Ectodermal cell (in vitro differentiated cells): Measurements from ENCODE around the gene CNTNAP4.

Source experiments
- H3K27ac ChIP-seq: 2 replicates; pipeline ENCODE4 v1.7.0; 2013; ENCODE audit warnings: mild to moderate bottlenecking, low read depth, low read length; ENCODE audit not compliant: insufficient read depth, poor library complexity, severe bottlenecking
- H3K27me3 ChIP-seq: 2 replicates; pipeline ENCODE4 v1.7.0; 2013; ENCODE audit warnings: mild to moderate bottlenecking, low read length; ENCODE audit not compliant: insufficient read depth, control insufficient read depth, poor library complexity, severe bottlenecking
- H3K36me3 ChIP-seq: one replicate; pipeline ENCODE4 v1.7.0; 2013; ENCODE audit warnings: low read length; ENCODE audit not compliant: control insufficient read depth, insufficient read depth
- H3K4me1 ChIP-seq: one replicate; pipeline ENCODE4 v1.7.0; 2013; ENCODE audit warnings: low read length; ENCODE audit not compliant: control insufficient read depth, insufficient read depth
- H3K4me3 ChIP-seq: 2 replicates; pipeline ENCODE4 v1.7.0; 2013; ENCODE audit warnings: low read depth, low read length, control low read depth; ENCODE audit not compliant: insufficient read depth
- H3K9me3 ChIP-seq: 2 replicates; pipeline ENCODE4 v1.7.0; 2013; ENCODE audit warnings: mild to moderate bottlenecking, low read length, moderate library complexity; ENCODE audit not compliant: control insufficient read depth
- WGBS, 2 experiments: methylation state at CpG; one replicate each; pipeline ENCODE4 v1.1.7; 2013; ENCODE audit warnings: missing lambda C conversion rate in 2 of 2; 5-methylcytosine and 5-hydroxymethylcytosine counted together

The CNTNAP4 gene

GRCh38 chr16:76268824-76269223 is 8.4 kb upstream of the CNTNAP4 start:
- no peaks in the 10 kb centered on the region for H3K4me1 ChIP-seq
- H3K9me3 ChIP-seq, result no peaks in the 10 kb centered on the region
- H3K36me3 ChIP-seq, result no peaks in the 10 kb centered on the region
- H3K27me3 ChIP-seq, result no peaks in the 10 kb centered on the region
- 96 to 100% methylated on average over 1 of the region's 1 CpG for WGBS, 2 experiments
- no peak overlapping the region for H3K27ac ChIP-seq
- no peak overlapping the region for H3K4me3 ChIP-seq

DNA sequence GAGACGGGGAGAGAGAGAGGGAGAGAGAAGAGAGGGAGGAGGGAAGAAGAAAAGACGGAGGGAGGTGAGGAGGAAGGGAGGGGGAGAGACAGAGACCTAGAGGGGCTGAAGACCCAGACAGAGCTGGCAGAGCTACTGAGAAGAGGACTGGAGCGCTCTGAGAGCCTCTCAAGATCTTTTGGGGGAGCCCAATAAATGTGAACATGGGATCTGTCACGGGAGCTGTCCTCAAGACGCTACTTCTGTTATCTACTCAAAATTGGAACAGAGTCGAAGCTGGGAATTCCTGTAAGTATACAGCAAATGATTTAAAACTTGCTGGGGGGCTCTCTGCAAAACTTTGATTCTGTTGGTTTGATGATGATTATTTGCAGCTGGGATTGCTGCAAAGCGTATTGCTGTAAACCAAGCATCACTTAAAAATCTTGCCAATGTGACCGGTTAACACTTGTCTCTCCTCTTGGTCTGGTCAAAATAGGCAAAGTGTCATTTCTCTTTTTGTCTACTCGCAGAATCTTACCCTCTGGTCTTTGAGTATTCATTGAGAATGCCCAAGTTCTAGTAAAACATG is 344 bp downstream of the CNTNAP4 start:
- no peaks in the 10 kb centered on the region for H3K4me1 ChIP-seq
- H3K4me3 ChIP-seq, result no peak overlapping the region
- WGBS, 2 experiments, result 65 to 68% methylated on average over 9 of the region's 9 CpGs
- H3K27me3 ChIP-seq, result peaks cover 4% of the 10 kb centered on the region
- no peaks in the 10 kb centered on the region for H3K9me3 ChIP-seq
- H3K27ac ChIP-seq, result no peak overlapping the region
- no peaks in the 10 kb centered on the region for H3K36me3 ChIP-seq

- Histone ChIP-seq H3K27me3 (peaks cover 4% of the 10 kb centered on the region), H3K9me3 (no peaks in the 10 kb centered on the region), H3K4me3 (no peak overlapping the region), H3K4me1 (no peaks in the 10 kb centered on the region), H3K36me3 (no peaks in the 10 kb centered on the region), H3K27ac (no peak overlapping the region)
- WGBS, 2 experiments, result 86 to 87% methylated on average over 5 of the region's 5 CpGs
Measured at GRCh38 chr16:76278086-76278485, 885 bp downstream of the CNTNAP4 start.

- H3K4me3 ChIP-seq, result no peak overlapping the region
- no peak overlapping the region for H3K27ac ChIP-seq
- H3K27me3 ChIP-seq, result peaks cover 4% of the 10 kb centered on the region
- H3K36me3 ChIP-seq, result no peaks in the 10 kb centered on the region
- H3K9me3 ChIP-seq, result no peaks in the 10 kb centered on the region
- no peaks in the 10 kb centered on the region for H3K4me1 ChIP-seq
Measured at GRCh38 chr16:76278980-76279379, 1.8 kb downstream of the CNTNAP4 start.

GRCh38 chr16:76280421-76281215 is 3.4 kb downstream of the CNTNAP4 start:
- Histone ChIP-seq H3K27ac (no peak overlapping the region), H3K36me3 (no peaks in the 10 kb centered on the region), H3K4me3 (no peak overlapping the region), H3K27me3 (peaks cover 4% of the 10 kb centered on the region), H3K9me3 (no peaks in the 10 kb centered on the region), H3K4me1 (no peaks in the 10 kb centered on the region)
- WGBS, 2 experiments, result 96% methylated on average over 5 to 6 of the region's 6 CpGs

- WGBS, 2 experiments, result 85 to 89% methylated on average over 3 of the region's 3 CpGs
- H3K9me3 ChIP-seq, result no peaks in the 10 kb centered on the region
- H3K27ac ChIP-seq, result no peak overlapping the region
- no peaks in the 10 kb centered on the region for H3K4me1 ChIP-seq
- no peaks in the 10 kb centered on the region for H3K36me3 ChIP-seq
- no peak overlapping the region for H3K4me3 ChIP-seq
- no peaks in the 10 kb centered on the region for H3K27me3 ChIP-seq
Measured at GRCh38 chr16:76287466-76287865, 10.3 kb downstream of the CNTNAP4 start.

GRCh38 chr16:76292218-76292617 is 15.0 kb downstream of the CNTNAP4 start:
- Histone ChIP-seq H3K4me3 (no peak overlapping the region), H3K27ac (no peak overlapping the region), H3K27me3 (no peaks in the 10 kb centered on the region), H3K4me1 (no peaks in the 10 kb centered on the region), H3K9me3 (no peaks in the 10 kb centered on the region), H3K36me3 (no peaks in the 10 kb centered on the region)
- WGBS, 2 experiments, result 91 to 92% methylated on average over 5 of the region's 5 CpGs

- WGBS, 2 experiments, result 98% methylated on average over 3 of the region's 3 CpGs
- no peak overlapping the region for H3K27ac ChIP-seq
- H3K36me3 ChIP-seq, result no peaks in the 10 kb centered on the region
- H3K27me3 ChIP-seq, result no peaks in the 10 kb centered on the region
- H3K4me3 ChIP-seq, result no peak overlapping the region
- no peaks in the 10 kb centered on the region for H3K4me1 ChIP-seq
- no peaks in the 10 kb centered on the region for H3K9me3 ChIP-seq
Measured at GRCh38 chr16:76293980-76294379, 16.8 kb downstream of the CNTNAP4 start.

DNA sequence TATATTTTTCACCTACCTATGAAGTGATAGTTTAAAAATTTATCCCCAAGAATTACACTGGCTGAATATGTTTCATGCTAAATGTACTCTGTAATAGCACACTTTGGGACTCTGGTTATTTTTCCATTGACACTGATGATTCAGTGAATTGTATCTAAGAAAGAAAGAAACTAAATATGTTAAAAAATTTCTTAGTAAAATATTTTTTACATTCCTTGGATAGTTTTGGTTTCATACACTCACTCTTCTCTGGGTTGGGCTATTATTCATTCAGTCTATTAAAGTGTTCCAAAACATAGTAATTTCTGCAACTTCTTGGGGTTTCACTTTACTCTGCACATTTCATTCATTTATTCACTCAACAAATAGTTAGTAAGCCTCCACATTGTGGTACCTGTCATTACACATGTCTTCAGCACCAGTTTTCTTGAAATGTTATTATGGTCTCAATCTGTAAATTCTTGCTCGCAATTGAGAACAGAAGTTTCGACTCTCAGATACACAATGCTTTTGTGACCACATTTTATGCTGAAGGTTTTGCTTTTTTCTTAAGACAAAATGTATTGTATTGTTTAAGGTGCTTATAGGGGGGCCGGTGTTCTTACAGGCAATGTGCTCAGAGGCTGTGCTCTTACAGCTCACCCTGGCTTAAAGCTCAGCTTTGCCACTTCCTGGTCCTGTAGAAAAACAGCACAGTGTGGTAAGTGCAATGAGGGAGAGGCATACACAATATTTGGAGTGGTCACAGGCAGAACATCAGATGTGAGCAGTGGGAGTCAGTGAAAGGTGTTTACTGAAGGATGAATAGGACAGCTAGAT is 17.4 kb downstream of the CNTNAP4 start:
- no peak overlapping the region for H3K27ac ChIP-seq
- H3K4me1 ChIP-seq, result no peaks in the 10 kb centered on the region
- H3K9me3 ChIP-seq, result no peaks in the 10 kb centered on the region
- 99 to 100% methylated on average over 3 of the region's 3 CpGs for WGBS, 2 experiments
- H3K4me3 ChIP-seq, result no peak overlapping the region
- no peaks in the 10 kb centered on the region for H3K36me3 ChIP-seq
- H3K27me3 ChIP-seq, result no peaks in the 10 kb centered on the region

GRCh38 chr16:76297941-76298340 is 20.7 kb downstream of the CNTNAP4 start:
- WGBS, 2 experiments, result 94 to 96% methylated on average over 3 of the region's 3 CpGs
- H3K27me3 ChIP-seq, result no peaks in the 10 kb centered on the region
- H3K4me3 ChIP-seq, result no peak overlapping the region
- no peaks in the 10 kb centered on the region for H3K4me1 ChIP-seq
- H3K9me3 ChIP-seq, result no peaks in the 10 kb centered on the region
- H3K36me3 ChIP-seq, result no peaks in the 10 kb centered on the region
- H3K27ac ChIP-seq, result no peak overlapping the region
